GM12878 (cell line): ENCODE data around the gene CDC42SE2. TPM values are rescaled to one million over a fixed set of nuclear protein-coding genes. Genes with fewer than 3 reads are reported as not detected.
A peak's percentile ranks its signal among the peaks of the same experiment; 100 is the strongest.

Experiments
- ATAC-seq: fragments of 200-7000 bp; cut with Tn5 transposase; 3 replicates; pipeline ENCODE4 v1.9.1; 2020; ENCODE audit warnings: mild to moderate bottlenecking, moderate library complexity
- BruUV-seq: library from RNA; stranded (reverse); fragments of 400-500 nt; replicated peaks from 2 replicates; lab custom pipeline; 2021; lab: Mats Ljungman, UMichigan
- CTCF ChIA-PET: fragments of 300-600 bp; sonication (Branson Sonifier 250); formaldehyde crosslinking; extraction: SDS; loops from one replicate; lab custom pipeline; 2021; ENCODE audit warnings: inconsistent platforms; lab: Yijun Ruan, JAX
- POLR2A ChIA-PET: fragments of 350-600 bp; formaldehyde crosslinking; extraction: SDS; loops from one replicate; lab custom pipeline; 2021; ENCODE audit warnings: inconsistent platforms; lab: Charles Lee
- RAD21 ChIA-PET: fragments of 300-600 bp; sonication (Branson Sonifier 250); formaldehyde crosslinking; loops from one replicate; lab custom pipeline; 2023; ENCODE audit warnings: antibody characterized with exemption; ENCODE audit not compliant: unreplicated experiment; lab: Charles Lee
- SMC1A ChIA-PET: fragments of 300-600 bp; sonication (Branson Sonifier 250); formaldehyde crosslinking; loops from one replicate; lab custom pipeline; 2023; ENCODE audit not compliant: unreplicated experiment, uncharacterized antibody; lab: Charles Lee
- DNase-seq: peaks from one replicate; pipeline ENCODE4 v3.0.0-alpha.2; 2011; ENCODE audit warnings: low read depth, low spot score
- FAIRE-seq: peaks from 3 replicates; lab custom pipeline; 2011; peaks lifted over from hg19 to GRCh38; lab: Jason Lieb, UNC
- H2AFZ ChIP-seq: 2 replicates; pipeline ENCODE4 v1.6.0; 2011; ENCODE audit warnings: low read depth, low read length, control low read depth; ENCODE audit not compliant: control insufficient read depth
- H3K27ac ChIP-seq: 2 replicates; pipeline ENCODE4 v1.5.1; 2011; ENCODE audit warnings: control low read depth; ENCODE audit not compliant: control insufficient read depth, insufficient read depth
- H3K27me3 ChIP-seq, 2 experiments: replicated peaks in 1 of 2; 2 replicates each; pipeline versions ENCODE4 v1.6.0 to v1.6.1; 2011; ENCODE audit warnings: low read length in 1 of 2; ENCODE audit not compliant: control insufficient read depth in 2 of 2, insufficient read depth in 2 of 2
- H3K36me3 ChIP-seq, 2 experiments: 2 replicates each; pipeline ENCODE4 v1.5.1; 2011; ENCODE audit warnings: low read length in 1 of 2; ENCODE audit not compliant: control insufficient read depth in 2 of 2, insufficient read depth in 2 of 2
- H3K4me1 ChIP-seq: 2 replicates; pipeline ENCODE4 v1.6.1; 2011; ENCODE audit warnings: mild to moderate bottlenecking, low read length, moderate library complexity, mixed read lengths; ENCODE audit not compliant: control insufficient read depth, insufficient read depth
- H3K4me2 ChIP-seq: 2 replicates; pipeline ENCODE4 v1.6.0; 2011; ENCODE audit warnings: control low read depth; ENCODE audit not compliant: control insufficient read depth, insufficient read depth
- H3K4me3 ChIP-seq: fragments of 200-600 bp; sonication (generic); 2 replicates; pipeline ENCODE4 v1.5.1; 2016
- H3K79me2 ChIP-seq: 2 replicates; pipeline ENCODE4 v1.6.0; 2011; ENCODE audit warnings: low read length; ENCODE audit not compliant: control insufficient read depth, insufficient read depth
- H3K9ac ChIP-seq: 2 replicates; pipeline ENCODE4 v1.8.0; 2011; ENCODE audit warnings: low read length, control low read depth, mixed read lengths; ENCODE audit not compliant: control insufficient read depth, insufficient read depth
- H3K9me3 ChIP-seq: replicated peaks from 3 replicates; pipeline ENCODE4 v1.5.1; 2011; ENCODE audit warnings: mild to moderate bottlenecking, low read length; ENCODE audit not compliant: control insufficient read depth, insufficient read depth
- H4K20me1 ChIP-seq: 2 replicates; pipeline ENCODE4 v1.6.0; 2011; ENCODE audit not compliant: control insufficient read depth, insufficient read depth
- ASH2L ChIP-seq: fragments of 300-600, 200-600 bp; sonication (generic); IDR thresholded peaks from 2 replicates; pipeline ENCODE4 v1.6.1; 2017; ENCODE audit warnings: low read depth, mild to moderate bottlenecking, borderline replicate concordance
- BCLAF1 ChIP-seq: fragments of 450-650 bp; IDR thresholded peaks from 2 replicates; pipeline ENCODE4 v1.6.1; 2017; ENCODE audit warnings: antibody characterized with exemption, mild to moderate bottlenecking, moderate library complexity
- CBX3 ChIP-seq: fragments of 200-600 bp; sonication (generic); IDR thresholded peaks from 2 replicates; pipeline ENCODE4 v1.6.1; 2016; ENCODE audit warnings: low read depth, borderline replicate concordance
- EP300 ChIP-seq, 2 experiments: fragments of 150-350 bp in 1 of 2; IDR thresholded peaks; 2 replicates each; pipeline ENCODE4 v1.6.1; 2011 to 2012; ENCODE audit warnings: low read depth in 2 of 2, low read length in 2 of 2, borderline replicate concordance in 1 of 2, improper control_type of control experiment in 1 of 2, inconsistent platforms in 1 of 2; ENCODE audit not compliant: control insufficient read depth in 1 of 2
- NR2C1 ChIP-seq: fragments of 450-650 bp; IDR thresholded peaks from 2 replicates; pipeline ENCODE4 v1.6.1; 2017; ENCODE audit warnings: antibody characterized with exemption, mild to moderate bottlenecking, moderate library complexity
- WGBS: methylation state at CpG from one replicate; pipeline ENCODE4 v1.1.6; 2016; ENCODE audit warnings: low lambda C conversion rate; ENCODE audit not compliant: insufficient replicate concordance, insufficient coverage; ENCODE audit errors: missing lambda C conversion rate; 5-methylcytosine and 5-hydroxymethylcytosine counted together
- in situ Hi-C: fragments of 300-500 bp; cut with MboI; formaldehyde crosslinking; loops from 9 replicates; pipeline ENCODE4 v1.14.3; 2018; ENCODE audit warnings: mixed read lengths
- intact Hi-C: fragments of 100-400 bp; cut with micrococcal nuclease; formaldehyde crosslinking; loops from one replicate; pipeline ENCODE4 v1.14.2; 2022; ENCODE audit not compliant: unreplicated experiment
- polyA plus RNA-seq, 11 experiments: library from polyadenylated mRNA; depleted of rRNA in 4 of 11; unstranded in 6 of 11; stranded (reverse) in 5 of 11; fragments of >200 nt; fragmentation: Nextera tagmentation in 4 of 11; fragmentation: Illumina TruSeq in 1 of 11; extraction: Ambion mirVana in 4 of 11; extraction: Trizol in 1 of 11; gene quantifications; 1 replicate in 1 of 11; 2 replicates in 10 of 11; pipeline versions ENCODE4 v1.2.1 to v1.2.3, GENCODE V29; 2011 to 2016; ENCODE audit warnings: inconsistent platforms in 2 of 11, missing spikeins in 2 of 11, low read depth in 1 of 11
- total RNA-seq, 4 experiments: library from RNA; depleted of rRNA in 3 of 4; stranded (reverse); fragments of >200 nt in 3 of 4; fragmentation: Illumina TruSeq in 1 of 4; extraction: Trizol in 1 of 4; gene quantifications; 2 replicates each; pipeline versions ENCODE4 v1.2.1 to v1.2.3, GENCODE V29; 2013 to 2021

The CDC42SE2 gene
- total and polyA plus RNA-seq, 10 of the 15 experiments (the other 5 are each of a cell fraction or from before 2014, with no cell fraction given), result 57.0 to 148 (median 80.3) TPM

DNA sequence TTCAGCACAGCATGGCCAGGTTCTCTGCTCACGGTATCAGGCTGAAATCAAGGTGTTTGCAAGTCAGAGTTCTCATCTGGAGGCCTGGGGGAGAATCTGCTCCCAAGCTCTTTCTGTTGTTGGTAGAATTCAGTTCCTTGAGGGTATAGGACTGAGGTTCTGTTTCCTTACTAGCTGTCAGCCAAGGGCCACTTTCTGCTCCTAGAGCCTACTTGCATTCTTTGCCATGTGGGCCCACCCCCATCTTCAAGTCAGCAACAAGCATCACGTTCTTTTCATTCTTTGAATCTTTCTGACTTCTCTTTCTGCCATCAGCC, 7.4 kb upstream of the CDC42SE2 start:
- DNase-seq, result no peak
- peak overlapping the region; percentile 13; the same call in 1 of the 2 replicates for H3K4me3 ChIP-seq
- TF ChIP-seq CBX3, result no peak
- BruUV-seq, result no TSS peak
- peaks cover 51% of the 10 kb centered on the region for H3K79me2 ChIP-seq
- 95% methylated on average over 2 of the region's 2 CpGs for WGBS
- H3K9ac ChIP-seq, result no peak overlapping the region
- H3K27me3 ChIP-seq, result no peaks in the 10 kb centered on the region
- in situ Hi-C loops (no loop called here), intact Hi-C loops (no loop called here)
- no peaks in the 10 kb centered on the region for H3K9me3 ChIP-seq
- POLR2A ChIA-PET, result interaction anchor here (0.6 to 10.7 kb wide), 8 partner anchors 7 to 40 kb away, joined by 3 to 141 read pairs (median 4); no protein-coding TSS in a partner anchor
- H3K4me1 ChIP-seq, result peaks cover 36% of the 10 kb centered on the region
- RAD21 ChIA-PET, result interaction anchor here (1.1 to 13.6 kb wide), 8 partner anchors 9 to 91 kb away, joined by 3 to 161 read pairs (median 10); partner anchors contain the start of gene HINT1
- peak overlapping the region; percentile 78 for H3K4me2 ChIP-seq
- H4K20me1 ChIP-seq, result no peaks in the 10 kb centered on the region
- peaks cover 0 to 11% of the 10 kb centered on the region in 2 experiments; a peak in 2 of 4 replicates for H3K36me3 ChIP-seq
- CTCF ChIA-PET, result interaction anchor here (1.5 kb wide), 1 partner anchor 16 kb away, joined by 5 read pairs; no protein-coding TSS in a partner anchor
- H2AFZ ChIP-seq, result no peak overlapping the region
- peak overlapping the region; percentile 73 for H3K27ac ChIP-seq
- no peak for FAIRE-seq
- SMC1A ChIA-PET, result interaction anchor here (1.0 to 41.3 kb wide), 7 partner anchors 9 to 117 kb away, joined by 3 to 1218 read pairs (median 5); partner anchors contain the start of gene CDC42SE2
- ATAC-seq, result no peak

DNA sequence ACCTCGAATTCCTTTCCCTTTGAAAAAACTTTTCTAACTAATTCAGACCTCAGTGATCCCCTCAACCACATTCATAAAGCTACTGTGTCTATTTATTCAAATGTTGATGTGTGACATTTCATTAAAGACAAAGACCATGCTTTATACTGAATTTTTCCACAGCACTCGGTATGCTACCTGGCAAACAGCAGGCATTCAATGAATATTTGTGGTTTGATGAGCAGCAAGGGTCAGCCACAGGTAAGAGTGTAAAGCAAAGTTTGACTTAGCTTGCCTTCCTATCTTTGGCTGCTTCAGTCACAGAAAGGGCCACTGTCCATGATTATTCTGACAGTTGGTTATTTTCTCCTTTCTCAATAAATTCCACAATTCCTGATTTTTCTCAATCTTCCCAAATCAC, 5.1 kb upstream of the CDC42SE2 start:
- CTCF ChIA-PET, result interaction anchor here (0.5 to 9.5 kb wide), 8 partner anchors 16 to 123 kb away, joined by 3 to 65 read pairs (median 4); no protein-coding TSS in a partner anchor
- Histone ChIP-seq H3K79me2 (peaks cover 60% of the 10 kb centered on the region), H4K20me1 (no peaks in the 10 kb centered on the region), H3K4me3 (no peak overlapping the region), H2AFZ (no peak overlapping the region), H3K36me3 (peaks cover 0 to 11% of the 10 kb centered on the region in 2 experiments; a peak in 2 of 4 replicates), H3K9me3 (no peaks in the 10 kb centered on the region), H3K4me1 (peaks cover 24% of the 10 kb centered on the region), H3K27ac (peak overlapping the region; percentile 35), H3K27me3 (no peaks in the 10 kb centered on the region), H3K4me2 (peak overlapping the region; percentile 26; the same call in 1 of the 2 replicates), H3K9ac (no peak overlapping the region)
- 24% methylated on average over 2 of the region's 2 CpGs for WGBS
- no peak for DNase-seq
- TF ChIP-seq BCLAF1 (no peak), ASH2L (no peak), EP300 (IDR thresholded peaks at IDR 0.05; ENCODE audit: borderline replicate concordance in 1 of 2, control insufficient read depth in 1 of 2, low read depth in 2 of 2, low read length in 2 of 2) (no peak), NR2C1 (no peak)
- BruUV-seq, result no TSS peak
- RAD21 ChIA-PET, result interaction anchor here (0.8 to 13.6 kb wide), 17 partner anchors 8 to 157 kb away, joined by 3 to 161 read pairs (median 4); partner anchors contain the start of gene HINT1
- POLR2A ChIA-PET, result interaction anchor here (0.5 to 2.4 kb wide), 14 partner anchors 9 to 270 kb away, joined by 3 to 18 read pairs (median 5); no protein-coding TSS in a partner anchor
- no peak for FAIRE-seq
- no peak for ATAC-seq
- in situ Hi-C loops (no loop called here), intact Hi-C loops (no loop called here)
- SMC1A ChIA-PET, result interaction anchor here (0.8 to 41.3 kb wide), 13 partner anchors 8 to 157 kb away, joined by 3 to 1218 read pairs (median 3); no protein-coding TSS in a partner anchor
